Keratinocyte (primary cell): ENCODE data around the gene BRINP3. TPM values are rescaled to one million over a fixed set of nuclear protein-coding genes. Genes with fewer than 3 reads are reported as not detected.

Experiments
- DNase-seq: peaks from one replicate; pipeline ENCODE4 v3.0.0-alpha.2; 2011; ENCODE audit warnings: low read depth, missing footprints, low spot score
- FAIRE-seq: peaks from 2 replicates; lab custom pipeline; 2011; peaks lifted over from hg19 to GRCh38; lab: Jason Lieb, UNC
- H2AFZ ChIP-seq: 2 replicates; pipeline ENCODE4 v1.6.0; 2012; ENCODE audit warnings: low read length, control low read depth, inconsistent platforms; ENCODE audit not compliant: control insufficient read depth
- H3K27ac ChIP-seq: 2 replicates; pipeline ENCODE4 v1.5.1; 2011; ENCODE audit warnings: low read length; ENCODE audit not compliant: control insufficient read depth, insufficient read depth
- H3K27me3 ChIP-seq: 3 replicates; pipeline ENCODE4 v1.6.0; 2011; ENCODE audit warnings: low read length; ENCODE audit not compliant: control insufficient read depth, insufficient read depth; ENCODE audit errors: extremely low read depth
- H3K36me3 ChIP-seq, 2 experiments: 2 replicates in 1 of 2; 3 replicates in 1 of 2; pipeline ENCODE4 v1.5.1; 2011; ENCODE audit warnings: low read length in 2 of 2, mild to moderate bottlenecking in 1 of 2; ENCODE audit not compliant: control insufficient read depth in 2 of 2, insufficient read depth in 2 of 2; ENCODE audit errors: extremely low read depth in 1 of 2
- H3K4me1 ChIP-seq: 3 replicates; pipeline ENCODE4 v1.5.1; 2011; ENCODE audit warnings: low read length; ENCODE audit not compliant: control insufficient read depth, insufficient read depth; ENCODE audit errors: extremely low read depth
- H3K4me2 ChIP-seq: 3 replicates; pipeline ENCODE4 v1.6.0; 2011; ENCODE audit warnings: low read depth, low read length; ENCODE audit not compliant: control insufficient read depth, insufficient read depth; ENCODE audit errors: extremely low read depth
- H3K4me3 ChIP-seq, 3 experiments: fragments of 200-600 bp in 1 of 3; sonication (generic) in 1 of 3; 2 replicates in 2 of 3; 3 replicates in 1 of 3; pipeline ENCODE4 v1.5.1; 2011 to 2016; ENCODE audit warnings: low read length in 3 of 3, mild to moderate bottlenecking in 3 of 3, control low read depth in 2 of 3, inconsistent platforms in 1 of 3, low read depth in 1 of 3, mixed read lengths in 1 of 3, mixed run types in 1 of 3, moderate library complexity in 1 of 3; ENCODE audit not compliant: control insufficient read depth in 2 of 3, insufficient read depth in 2 of 3; ENCODE audit errors: extremely low read depth in 1 of 3
- H3K79me2 ChIP-seq: 2 replicates; pipeline ENCODE4 v1.6.0; 2012; ENCODE audit warnings: low read length; ENCODE audit not compliant: control insufficient read depth, insufficient read depth
- H3K9ac ChIP-seq: 3 replicates; pipeline ENCODE4 v1.6.0; 2011; ENCODE audit warnings: low read length; ENCODE audit not compliant: control insufficient read depth, insufficient read depth; ENCODE audit errors: extremely low read depth
- H3K9me1 ChIP-seq: 3 replicates; pipeline ENCODE4 v1.6.0; 2011; ENCODE audit warnings: low read length; ENCODE audit not compliant: control insufficient read depth, insufficient read depth; ENCODE audit errors: extremely low read depth
- H3K9me3 ChIP-seq: 2 replicates; pipeline ENCODE4 v1.5.1; 2012; ENCODE audit warnings: low read depth, low read length; ENCODE audit not compliant: control insufficient read depth
- H4K20me1 ChIP-seq: 3 replicates; pipeline ENCODE4 v1.6.0; 2011; ENCODE audit warnings: low read length; ENCODE audit not compliant: control insufficient read depth, insufficient read depth; ENCODE audit errors: extremely low read depth
- EZH2 ChIP-seq: IDR thresholded peaks from one replicate; pipeline ENCODE4 v1.6.1; 2012; ENCODE audit warnings: inconsistent platforms, mild to moderate bottlenecking, low read length, moderate library complexity
- dilution Hi-C: fragments of 300-500 bp; cut with MboI; formaldehyde crosslinking; loops from one replicate; pipeline ENCODE4 v1.7.0; 2020; ENCODE audit warnings: low sequenced_read_pairs; ENCODE audit not compliant: extremely low pct_ligation_motif_present
- polyA plus RNA-seq, 5 experiments: library from polyadenylated mRNA; depleted of rRNA in 3 of 5; stranded (reverse) in 3 of 5; stranded (forward) in 1 of 5; unstranded in 1 of 5; fragments of >200 nt; gene quantifications; 1 replicate in 1 of 5; 2 replicates in 3 of 5; 3 replicates in 1 of 5; pipeline versions ENCODE4 v1.2.1 to v1.2.3, GENCODE V29; 2011 to 2012; ENCODE audit warnings: missing spikeins in 2 of 5, low read depth in 1 of 5, low replicate concordance in 1 of 5
- TF ChIP-seq, protein P1 (sequence below), 3 experiments: IDR thresholded peaks in 1 of 3; conservative IDR thresholded peaks in 1 of 3; optimal IDR thresholded peaks in 1 of 3; 2 replicates in 2 of 3; 3 replicates in 1 of 3; pipeline versions ENCODE3 to v1.5.1; 2011; ENCODE audit warnings: low read length in 3 of 3, mild to moderate bottlenecking in 3 of 3, moderate library complexity in 2 of 3, control low read depth in 1 of 3, inconsistent platforms in 1 of 3; ENCODE audit not compliant: insufficient read depth in 2 of 3; ENCODE audit errors: extremely low read depth in 1 of 3

Gene BRINP3
- polyA plus RNA-seq, 1 donor (not counting 4 experiments of a cell fraction or from before 2014, with no cell fraction given), result not detected

GRCh38 chr1:190252046-190252445 is 225.6 kb downstream of the BRINP3 start:
- Histone ChIP-seq H3K4me2 (no peak overlapping the region), H3K9me1 (no peaks in the 10 kb centered on the region), H3K4me3 (no peak overlapping the region), H3K79me2 (no peaks in the 10 kb centered on the region), H3K9ac (no peak overlapping the region), H3K36me3 (no peaks in the 10 kb centered on the region), H3K9me3 (no peaks in the 10 kb centered on the region), H2AFZ (no peak overlapping the region), H3K4me1 (no peaks in the 10 kb centered on the region), H3K27me3 (no peaks in the 10 kb centered on the region), H3K27ac (no peak overlapping the region), H4K20me1 (no peaks in the 10 kb centered on the region)
- no peak for DNase-seq
- no peak for FAIRE-seq
- dilution Hi-C loops, result no loop called here
- TF ChIP-seq, protein P1, sequence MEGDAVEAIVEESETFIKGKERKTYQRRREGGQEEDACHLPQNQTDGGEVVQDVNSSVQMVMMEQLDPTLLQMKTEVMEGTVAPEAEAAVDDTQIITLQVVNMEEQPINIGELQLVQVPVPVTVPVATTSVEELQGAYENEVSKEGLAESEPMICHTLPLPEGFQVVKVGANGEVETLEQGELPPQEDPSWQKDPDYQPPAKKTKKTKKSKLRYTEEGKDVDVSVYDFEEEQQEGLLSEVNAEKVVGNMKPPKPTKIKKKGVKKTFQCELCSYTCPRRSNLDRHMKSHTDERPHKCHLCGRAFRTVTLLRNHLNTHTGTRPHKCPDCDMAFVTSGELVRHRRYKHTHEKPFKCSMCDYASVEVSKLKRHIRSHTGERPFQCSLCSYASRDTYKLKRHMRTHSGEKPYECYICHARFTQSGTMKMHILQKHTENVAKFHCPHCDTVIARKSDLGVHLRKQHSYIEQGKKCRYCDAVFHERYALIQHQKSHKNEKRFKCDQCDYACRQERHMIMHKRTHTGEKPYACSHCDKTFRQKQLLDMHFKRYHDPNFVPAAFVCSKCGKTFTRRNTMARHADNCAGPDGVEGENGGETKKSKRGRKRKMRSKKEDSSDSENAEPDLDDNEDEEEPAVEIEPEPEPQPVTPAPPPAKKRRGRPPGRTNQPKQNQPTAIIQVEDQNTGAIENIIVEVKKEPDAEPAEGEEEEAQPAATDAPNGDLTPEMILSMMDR (optimal IDR thresholded peaks at IDR 0.05 in 1 of 3, IDR thresholded peaks at IDR 0.05 in 1 of 3, conservative IDR thresholded peaks at IDR 0.05 in 1 of 3; ENCODE audit: extremely low read depth in 1 of 3, insufficient read depth in 2 of 3, low read length in 3 of 3), result no peak
- TF ChIP-seq EZH2, result no peak

DNA sequence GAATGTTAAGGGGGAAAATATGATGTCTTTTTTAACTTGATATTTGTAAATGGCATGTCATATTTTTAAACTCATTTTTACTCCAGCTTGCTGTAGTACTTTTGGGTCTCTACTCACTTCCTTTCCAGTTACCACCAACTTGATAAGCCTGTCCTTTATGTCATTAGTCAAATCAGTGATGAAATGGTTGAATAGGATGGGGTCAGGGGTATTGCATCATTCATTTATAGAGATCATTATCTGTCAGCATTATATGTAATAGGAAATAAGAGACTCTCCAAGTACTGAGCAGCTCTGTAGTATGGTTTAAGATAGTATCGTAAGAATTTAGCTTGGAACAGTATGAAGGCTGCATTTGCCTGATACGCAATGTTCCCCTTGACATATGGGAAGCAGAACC is 227.3 kb downstream of the BRINP3 start:
- Histone ChIP-seq H3K27ac (no peak overlapping the region), H3K9me1 (no peaks in the 10 kb centered on the region), H3K9me3 (no peaks in the 10 kb centered on the region), H3K9ac (no peak overlapping the region), H2AFZ (no peak overlapping the region), H3K36me3 (no peaks in the 10 kb centered on the region), H3K79me2 (no peaks in the 10 kb centered on the region), H3K4me3 (no peak overlapping the region), H3K4me1 (no peaks in the 10 kb centered on the region), H3K4me2 (no peak overlapping the region), H4K20me1 (no peaks in the 10 kb centered on the region), H3K27me3 (no peaks in the 10 kb centered on the region)
- FAIRE-seq, result no peak
- dilution Hi-C loops, result no loop called here
- DNase-seq, result no peak
- TF ChIP-seq, protein P1 (optimal IDR thresholded peaks at IDR 0.05 in 1 of 3, IDR thresholded peaks at IDR 0.05 in 1 of 3, conservative IDR thresholded peaks at IDR 0.05 in 1 of 3; ENCODE audit: extremely low read depth in 1 of 3, insufficient read depth in 2 of 3, low read length in 3 of 3), result no peak
- no peak for TF ChIP-seq EZH2
